Medulla oblongata (tissue), 1 donor: ENCODE data around the gene TMEM11.

Source experiments
- DNase-seq: peaks from one replicate; pipeline ENCODE4 v3.0.0-alpha.2; 2015; ENCODE audit errors: extremely low spot score

TMEM11 gene

GRCh38 chr17:21214015-21214776 is at the start of gene TMEM11:
Gene TMEM11, minus strand, starts transcription at chr17:21214161. Its CDS starts 9 bp downstream, at chr17:21214152.
- DNase-seq, result peak; percentile 97

- no peak for DNase-seq
Measured at GRCh38 chr17:21263376-21263775, 49.4 kb upstream of the TMEM11 start.

GRCh38 chr17:21262259-21262993 is 48.5 kb upstream of the TMEM11 start:
- no peak for DNase-seq

- no peak for DNase-seq
Measured at GRCh38 chr17:21258593-21258992, 44.6 kb upstream of the TMEM11 start.

GRCh38 chr17:21253646-21254441 is 39.9 kb upstream of the TMEM11 start:
- no peak for DNase-seq

- peak; percentile 89 for DNase-seq
Measured at GRCh38 chr17:21252796-21253645, 39.1 kb upstream of the TMEM11 start, which contains the start of gene NATD1. Gene NATD1, minus strand, starts transcription at chr17:21253410. Its CDS starts 146 bp downstream, at chr17:21253264.

- no peak for DNase-seq
Measured at GRCh38 chr17:21252289-21252795, 38.4 kb upstream of the TMEM11 start.

GRCh38 chr17:21251337-21252010 is 37.5 kb upstream of the TMEM11 start:
- DNase-seq, result no peak

GRCh38 chr17:21250854-21251253 is 36.9 kb upstream of the TMEM11 start:
- DNase-seq, result no peak

- no peak for DNase-seq
Measured at GRCh38 chr17:21249920-21250703, 36.2 kb upstream of the TMEM11 start.

GRCh38 chr17:21249086-21249795 is 35.3 kb upstream of the TMEM11 start:
- DNase-seq, result no peak

GRCh38 chr17:21248500-21248899 is 34.5 kb upstream of the TMEM11 start:
- DNase-seq, result no peak

- no peak for DNase-seq
Measured at GRCh38 chr17:21247552-21248258, 33.7 kb upstream of the TMEM11 start.

GRCh38 chr17:21246698-21247097 is 32.7 kb upstream of the TMEM11 start:
- DNase-seq, result no peak

- no peak for DNase-seq
Measured at GRCh38 chr17:21245639-21246084, 31.7 kb upstream of the TMEM11 start.

GRCh38 chr17:21243516-21244303 is 29.7 kb upstream of the TMEM11 start:
- no peak for DNase-seq

GRCh38 chr17:21242780-21243515 is 29.0 kb upstream of the TMEM11 start:
- DNase-seq, result no peak
